Myocyte (in vitro differentiated cells): ENCODE measurements around the gene SLC24A3. TPM values are rescaled to one million over a fixed set of nuclear protein-coding genes. Genes with fewer than 3 reads are reported as not detected.
A peak's percentile ranks its signal among the peaks of the same experiment; 100 is the strongest.

Source experiments
- DNase-seq: peaks from one replicate; pipeline ENCODE4 v3.0.0-alpha.2; 2012; ENCODE audit warnings: low read depth
- total RNA-seq: library from RNA; depleted of rRNA; stranded (reverse); fragments of >200 nt; gene quantifications from 2 replicates; pipeline ENCODE4 v1.2.3, GENCODE V29; 2014

SLC24A3 gene
- total RNA-seq, 1 donor from 2014 or later = 0.03 TPM

DNA sequence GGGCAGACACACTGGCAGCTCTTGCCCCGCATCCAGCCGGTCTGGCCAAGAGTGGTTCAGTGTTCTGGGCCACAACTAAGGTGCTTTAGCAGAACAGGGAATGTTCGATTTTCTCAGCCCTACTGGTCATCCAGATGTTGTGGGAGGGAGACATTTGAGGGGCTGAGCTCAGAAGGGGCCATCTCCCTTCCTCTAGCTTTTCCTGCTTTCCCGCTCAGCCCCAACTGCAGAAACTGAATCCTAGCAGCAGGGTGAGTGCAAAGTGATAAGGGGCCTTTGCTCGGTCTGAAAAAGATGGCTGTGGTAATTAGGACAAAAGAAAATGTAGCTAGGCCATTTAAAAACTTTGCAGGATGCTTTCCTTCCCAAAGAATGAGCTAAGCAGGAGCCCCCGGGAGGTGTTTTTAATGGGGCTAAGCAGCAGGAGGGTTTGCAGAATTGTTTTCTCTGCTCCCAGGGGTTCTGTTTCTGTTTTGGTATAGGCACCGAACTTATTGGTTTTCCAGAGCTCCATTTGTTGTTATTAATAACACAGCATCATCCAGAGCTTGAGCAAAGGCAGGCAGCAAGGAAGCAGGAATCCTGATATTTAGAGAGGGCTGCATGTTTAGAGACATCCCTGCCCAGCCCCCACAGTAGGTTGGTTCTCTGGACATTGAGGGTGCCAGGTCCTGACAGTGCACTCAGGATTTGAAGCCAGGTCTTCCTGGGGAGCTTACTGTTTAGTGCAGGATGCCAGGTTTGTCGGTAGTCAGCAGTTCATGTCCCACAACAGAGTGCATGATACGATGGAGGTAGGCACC lies 210.9 kb downstream of the SLC24A3 start:
- DNase-seq = no peak

DNA sequence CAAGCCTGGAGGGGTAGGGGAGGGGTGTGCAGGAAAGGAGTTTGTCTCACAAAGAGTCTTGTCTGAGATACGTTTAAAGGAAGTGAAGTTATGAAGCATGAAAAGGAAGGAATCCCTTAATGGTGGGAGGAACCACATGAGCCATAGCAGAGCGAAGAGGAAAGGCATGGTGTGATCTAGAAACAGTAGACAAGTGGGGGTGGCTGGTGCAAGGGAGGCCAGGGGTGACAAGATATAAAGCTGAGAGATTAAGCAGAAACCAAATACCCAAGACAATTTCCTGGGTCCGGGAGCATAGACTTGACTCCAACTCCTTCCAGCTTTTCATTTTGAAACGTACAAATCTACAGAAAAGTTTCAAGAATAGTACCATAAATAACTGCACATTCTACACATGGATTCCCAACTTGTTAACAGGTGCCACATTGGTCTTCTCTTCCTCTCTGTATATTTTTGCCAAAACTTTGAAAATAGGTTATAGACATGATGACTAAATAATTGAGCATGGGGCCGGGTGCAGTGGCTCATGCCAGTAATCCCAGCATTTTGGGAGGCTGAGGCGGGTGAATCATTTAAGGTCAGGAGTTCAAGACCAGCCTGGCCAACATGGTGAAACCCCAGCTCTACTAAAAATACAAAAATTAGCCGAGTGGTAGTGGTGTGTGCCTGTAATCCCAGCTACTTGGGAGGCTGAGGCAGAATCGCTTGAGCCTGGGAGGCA lies 211.6 kb downstream of the SLC24A3 start:
- no peak for DNase-seq

DNA sequence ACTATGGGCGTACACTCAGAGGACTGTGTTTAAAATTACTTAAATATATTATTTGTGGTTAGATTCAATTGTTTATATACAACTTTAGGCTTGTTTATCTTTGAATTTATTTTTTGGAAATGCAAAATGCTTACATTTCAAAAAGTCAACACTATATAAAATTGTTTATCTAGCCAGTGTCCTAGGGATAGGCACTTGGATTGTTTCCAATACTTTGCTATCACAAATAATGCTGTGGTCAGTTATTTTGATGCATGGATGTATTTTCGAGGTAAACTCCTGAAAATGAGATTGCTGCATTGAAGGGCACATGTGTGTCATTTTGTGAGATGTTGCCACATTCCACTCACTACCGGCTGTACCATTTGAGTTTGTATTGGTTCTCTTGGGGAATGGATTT lies 213.9 kb downstream of the SLC24A3 start:
- DNase-seq = no peak

DNA sequence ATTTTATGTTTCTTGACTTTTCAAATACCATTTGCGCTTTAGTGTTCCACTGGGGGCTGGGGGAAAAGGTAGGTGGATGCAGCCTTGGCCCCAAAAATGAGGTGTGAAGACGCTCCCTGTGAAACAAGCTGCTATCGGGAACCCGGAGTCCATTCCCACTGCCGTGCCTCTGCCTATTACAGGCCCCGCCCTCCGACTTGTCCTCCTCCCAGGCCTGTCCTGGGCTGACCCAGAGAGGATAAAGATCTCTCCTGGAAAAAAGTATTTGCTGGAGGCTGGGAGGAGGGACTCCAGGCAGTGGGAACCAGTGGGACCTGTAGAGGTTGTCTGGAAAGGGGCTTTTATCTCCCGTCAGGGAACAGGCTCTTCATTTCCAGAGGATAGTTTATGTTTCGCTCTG lies 215.0 kb downstream of the SLC24A3 start:
- no peak for DNase-seq

DNA sequence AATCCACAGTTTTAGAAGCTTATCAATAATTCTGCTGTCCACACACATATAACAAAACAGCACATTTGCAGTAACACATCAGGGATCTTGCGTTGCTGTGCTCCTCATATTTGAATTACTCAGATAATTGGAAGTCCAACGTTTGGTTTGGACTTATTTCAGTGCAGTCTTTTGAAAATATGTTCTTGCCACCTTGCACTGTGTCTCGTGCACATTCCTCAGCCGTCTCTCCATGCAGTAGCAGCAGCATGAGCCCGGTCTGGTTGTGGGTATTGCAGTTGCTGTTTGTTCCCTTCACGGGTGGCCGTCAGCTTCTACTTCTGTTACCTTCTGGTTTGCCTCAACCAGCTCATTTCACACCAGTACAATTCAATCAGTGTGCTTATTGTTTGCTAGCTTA lies 215.5 kb downstream of the SLC24A3 start:
- DNase-seq = peak; percentile 12

DNA sequence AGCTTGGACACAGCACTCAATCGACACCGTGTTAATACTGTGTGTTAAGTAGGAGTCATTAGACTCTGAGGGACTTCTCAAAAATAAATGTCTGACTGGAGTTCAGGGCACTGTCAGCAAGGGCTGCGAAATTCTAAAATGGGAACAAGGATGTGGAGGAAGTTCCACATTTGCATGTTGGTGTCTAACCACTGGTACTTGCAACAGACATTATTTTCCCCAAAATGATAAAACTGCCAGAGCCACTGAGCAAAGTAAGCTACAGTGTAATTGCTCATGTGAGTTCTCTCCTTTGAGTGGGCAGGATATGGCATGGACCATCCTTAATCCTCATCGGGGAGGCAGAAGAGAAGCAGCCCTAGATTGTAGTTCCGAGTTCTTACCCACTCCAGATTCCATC lies 215.9 kb downstream of the SLC24A3 start:
- no peak for DNase-seq

DNA sequence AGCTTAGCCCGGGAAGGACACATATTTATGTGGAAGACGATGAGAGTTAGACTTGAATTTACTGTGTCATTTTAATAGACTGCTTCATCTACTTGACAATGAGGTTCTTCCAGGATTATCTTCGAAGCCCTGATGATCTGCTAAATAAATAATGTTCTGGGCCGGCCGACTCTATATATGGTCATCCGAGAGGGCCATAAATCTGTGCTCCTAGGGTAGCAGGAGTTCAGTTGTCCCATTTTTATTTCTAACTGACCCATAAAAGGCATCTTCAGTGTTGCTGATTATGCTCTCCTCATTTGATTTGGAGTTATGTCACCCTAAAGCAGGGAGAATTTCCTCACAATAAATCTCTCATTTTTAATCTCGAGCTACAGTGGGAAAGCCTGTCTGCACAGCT lies 217.1 kb downstream of the SLC24A3 start:
- no peak for DNase-seq

DNA sequence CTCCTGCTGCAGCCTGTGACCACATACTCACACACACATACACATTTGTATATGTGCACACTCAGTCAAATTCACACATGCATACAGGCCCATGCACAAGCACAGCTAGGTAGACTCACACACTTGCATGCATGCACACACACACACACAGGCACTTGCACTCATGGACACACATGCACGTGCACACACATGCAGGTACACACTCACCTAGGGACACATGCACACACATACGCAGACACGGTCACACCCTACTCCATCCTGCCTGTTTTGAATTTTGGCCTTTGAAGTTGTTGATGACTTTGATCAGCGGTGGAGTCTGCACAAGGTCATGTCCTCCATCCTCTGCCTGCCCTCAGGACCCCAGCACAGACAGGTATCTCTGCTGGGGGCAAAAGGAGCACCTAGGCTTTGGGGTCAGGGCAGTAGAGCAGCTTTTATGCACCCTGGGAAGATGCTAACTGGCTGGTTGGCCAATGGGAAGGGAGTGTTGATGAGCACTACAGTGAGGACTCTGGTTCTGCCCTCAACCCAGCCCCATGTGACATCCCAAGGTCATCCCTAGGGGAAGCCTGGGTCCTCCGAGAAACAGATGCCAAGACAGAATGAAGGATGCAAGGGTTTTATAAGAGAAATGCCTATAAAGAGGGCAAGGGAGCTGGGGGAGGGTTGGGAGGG lies 218.3 kb downstream of the SLC24A3 start:
- DNase-seq = no peak

DNA sequence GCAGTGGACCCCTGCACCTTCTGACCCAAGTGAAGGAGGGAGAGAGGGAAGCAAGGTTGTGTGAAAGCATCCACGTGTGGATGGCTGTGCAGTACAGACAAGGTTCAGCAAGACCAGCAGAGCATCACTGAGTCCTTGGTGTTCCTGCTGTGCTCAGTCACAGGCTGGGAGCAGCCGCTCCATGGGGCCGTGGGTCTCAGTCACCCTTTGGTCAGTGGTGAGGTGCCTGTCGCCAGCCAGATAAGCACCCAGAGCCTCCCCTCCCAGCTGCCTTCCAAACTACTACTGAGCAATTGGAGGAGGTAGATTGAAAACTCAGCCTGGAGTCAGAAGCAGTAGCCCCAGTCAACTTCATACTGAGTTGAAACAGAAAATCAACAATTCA lies 218.9 kb downstream of the SLC24A3 start:
- DNase-seq = no peak

DNA sequence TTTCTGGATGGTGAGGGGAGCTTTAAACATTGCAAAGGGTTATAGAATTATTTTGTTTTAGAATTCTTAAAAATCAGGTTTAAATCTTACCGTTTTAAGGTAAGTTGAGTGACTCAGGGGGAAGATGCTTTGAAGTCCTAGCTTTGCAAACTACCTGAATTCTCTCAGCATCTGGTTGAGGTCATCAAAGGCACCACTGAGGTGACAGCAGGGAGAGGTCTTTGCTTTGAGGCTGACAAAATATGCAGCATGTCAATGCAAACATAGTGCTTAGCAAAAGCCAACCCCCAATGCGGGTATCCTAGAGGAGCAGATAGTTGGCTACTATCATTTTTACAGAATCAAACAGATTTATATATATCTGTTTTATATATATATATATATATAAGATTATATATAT lies 219.5 kb downstream of the SLC24A3 start:
- DNase-seq = no peak

DNA sequence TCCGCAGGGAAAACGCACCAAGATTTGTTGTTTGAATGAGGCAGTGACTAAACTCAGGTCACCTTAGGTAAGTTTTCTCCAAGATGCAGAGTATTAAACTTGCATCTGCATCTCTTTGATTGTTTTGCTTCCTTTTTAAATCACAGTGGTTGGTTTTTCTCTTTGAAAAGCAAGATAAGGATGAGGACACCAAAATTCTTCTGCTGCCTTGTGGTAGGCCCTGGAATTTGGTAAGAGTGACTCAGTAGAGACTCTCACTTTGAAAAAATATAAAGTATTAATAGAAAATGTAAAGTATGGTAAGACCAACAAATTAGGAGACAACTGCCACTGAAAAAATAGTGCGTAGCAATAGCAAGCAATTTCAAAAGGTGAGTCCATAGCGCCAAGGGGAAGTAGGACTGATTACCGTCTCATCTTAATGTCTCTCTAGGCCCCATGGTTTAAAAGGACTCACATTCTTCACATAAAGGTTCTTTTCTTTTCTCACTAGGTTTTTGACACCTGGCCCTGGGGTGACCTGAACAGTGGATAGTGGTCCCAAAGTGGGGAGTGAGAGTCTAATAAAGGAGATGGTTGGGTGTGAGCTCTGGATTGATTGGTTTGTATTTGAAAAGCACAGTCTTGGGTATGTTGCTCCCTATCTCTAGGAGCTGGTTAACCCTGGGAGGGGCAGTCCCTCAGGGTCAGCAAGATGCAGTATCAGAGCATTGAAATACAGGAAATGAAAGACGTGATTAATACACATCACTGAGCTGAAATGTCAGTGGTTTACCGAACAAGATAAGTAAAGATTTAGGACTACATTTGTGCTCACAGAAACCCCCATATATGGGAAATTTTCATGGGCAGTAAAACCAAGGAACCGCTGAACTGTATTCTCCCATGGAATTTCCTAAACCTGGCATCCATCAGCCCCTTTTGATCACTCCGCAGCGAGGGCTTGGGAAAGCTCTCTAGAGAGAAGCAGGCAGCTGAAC lies 221.2 kb downstream of the SLC24A3 start:
- no peak for DNase-seq

DNA sequence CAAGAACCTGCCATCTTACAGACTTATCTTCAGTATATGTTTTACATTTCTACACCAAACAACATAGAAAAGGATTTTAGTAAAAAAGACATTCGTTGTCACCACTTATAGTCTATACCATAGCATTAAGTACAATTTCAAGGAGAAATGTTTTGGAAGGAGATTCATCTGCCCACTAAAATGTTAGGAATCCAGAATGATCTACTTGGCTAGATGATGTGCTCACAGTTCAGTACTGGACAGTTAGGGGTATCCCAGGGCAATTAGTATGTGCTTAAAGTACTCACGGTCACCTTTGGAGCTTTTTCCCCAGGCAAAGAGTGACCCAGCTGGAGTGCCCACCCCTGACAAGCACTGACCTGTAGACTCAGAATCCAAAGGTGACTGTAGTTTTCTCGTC lies 222.9 kb downstream of the SLC24A3 start:
- no peak for DNase-seq

DNA sequence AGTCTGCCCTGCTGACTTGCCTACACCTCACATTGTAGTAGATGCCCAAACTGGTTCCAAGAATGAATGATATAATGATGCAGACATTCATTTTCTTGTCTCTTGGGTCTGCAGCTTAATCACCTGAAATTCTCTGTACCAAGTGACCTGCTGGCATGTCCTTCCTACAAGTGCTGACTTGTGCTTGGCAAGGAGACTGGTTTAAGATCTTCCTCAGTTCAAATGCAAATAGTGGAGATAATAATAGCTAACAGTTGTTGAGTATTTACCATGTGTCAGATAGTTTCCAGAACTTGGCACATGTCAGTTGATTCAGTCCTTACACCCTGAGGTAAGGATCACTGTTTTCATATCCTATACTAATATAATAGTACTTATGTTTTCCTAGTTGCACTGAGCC lies 223.4 kb downstream of the SLC24A3 start:
- no peak for DNase-seq

DNA sequence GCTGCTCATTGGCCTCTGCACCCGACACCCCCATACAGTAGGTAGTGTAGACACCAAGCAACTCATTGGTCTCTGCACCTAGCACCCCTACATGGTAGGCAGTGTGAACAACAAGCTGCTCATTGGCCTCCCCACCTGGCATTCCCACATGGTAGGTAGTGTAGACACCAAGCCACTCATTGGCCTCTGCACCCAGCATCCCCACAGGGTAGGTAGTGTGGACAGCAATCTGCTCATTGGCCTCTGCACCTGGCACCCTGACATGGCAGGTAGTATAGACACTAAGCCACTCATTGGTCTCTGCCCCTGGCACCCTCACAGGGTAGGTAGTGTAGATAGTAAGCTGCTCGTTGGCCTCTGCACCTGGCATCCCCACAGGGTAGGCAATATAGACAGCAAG lies 226.0 kb downstream of the SLC24A3 start:
- DNase-seq = no peak

DNA sequence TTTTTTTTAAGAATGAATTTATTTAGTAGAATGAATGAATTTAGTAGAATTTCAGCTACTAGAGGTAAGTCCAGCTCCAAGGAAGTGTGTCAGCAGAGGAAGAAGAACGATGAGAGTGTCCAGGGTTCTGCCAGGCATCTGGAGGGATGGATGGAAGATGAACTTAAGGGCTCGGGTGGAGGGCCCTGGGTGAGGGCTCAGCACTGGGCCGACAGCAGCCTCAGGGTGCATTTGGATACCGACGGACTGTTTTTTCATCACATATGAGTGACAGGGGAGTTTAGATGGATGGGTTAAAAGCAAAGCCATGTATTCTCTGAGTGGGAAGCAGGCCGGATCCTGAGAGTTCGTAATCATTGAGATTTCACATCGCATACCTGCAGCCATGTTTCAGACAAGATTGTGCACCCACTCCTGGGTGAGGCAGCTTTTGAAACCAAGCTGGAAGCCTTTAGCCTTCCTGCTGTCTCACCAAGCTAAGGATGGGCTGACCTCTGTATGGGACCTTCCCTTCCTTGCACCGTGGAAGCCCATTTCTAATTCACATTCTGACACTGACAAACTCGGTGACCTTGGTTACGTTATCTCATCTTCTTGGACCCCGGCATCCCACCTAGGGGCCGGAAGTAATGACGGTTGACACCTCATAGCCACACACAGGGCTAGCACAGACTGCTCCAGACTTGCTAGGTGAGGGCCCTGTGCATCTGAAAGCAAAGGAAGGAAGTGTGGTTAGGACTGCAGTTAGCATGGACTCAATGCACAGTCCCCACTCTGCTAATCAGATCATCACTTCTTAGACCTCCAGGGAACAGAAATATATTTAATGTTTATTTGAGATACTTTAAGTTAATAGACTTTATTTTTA lies 228.5 kb downstream of the SLC24A3 start:
- no peak for DNase-seq

DNA sequence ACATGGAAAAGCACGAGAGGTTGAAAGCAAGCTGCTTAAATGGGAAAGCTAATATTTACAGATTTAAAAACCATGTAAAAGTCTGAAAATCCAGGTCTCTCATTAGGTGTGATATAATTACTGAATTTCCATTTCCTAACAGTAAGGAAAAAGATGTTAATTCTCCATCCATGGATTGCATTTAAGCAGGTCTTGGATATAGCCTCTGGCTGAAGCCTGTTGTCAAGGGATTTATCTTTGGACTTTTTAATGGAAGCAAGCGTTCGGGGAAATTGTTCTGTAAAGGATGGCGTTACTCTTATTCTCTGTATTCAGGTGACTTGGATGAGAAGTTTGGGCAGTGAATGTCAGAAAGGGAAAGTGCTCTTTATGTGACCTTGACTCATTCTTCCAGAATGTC lies 233.8 kb downstream of the SLC24A3 start:
- DNase-seq = no peak

DNA sequence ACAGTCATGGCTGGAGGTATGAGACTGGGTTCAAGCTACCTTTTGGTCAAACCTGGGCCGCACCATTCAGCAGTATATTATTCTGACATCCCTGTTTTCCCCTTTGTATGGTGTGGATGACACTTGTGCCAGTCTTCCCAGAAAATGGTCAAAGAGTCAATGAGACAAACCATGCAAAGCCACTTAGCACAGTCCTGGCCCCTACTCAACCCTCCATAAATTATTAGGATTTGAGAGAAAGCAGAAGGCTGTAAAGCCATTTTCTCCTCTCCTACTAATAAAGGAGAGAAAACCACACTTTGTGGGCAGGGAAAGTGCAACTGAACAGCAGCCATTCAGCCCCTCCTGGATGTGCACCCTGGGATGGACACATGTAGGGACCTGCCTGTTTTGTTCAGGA lies 236.2 kb downstream of the SLC24A3 start:
- no peak for DNase-seq

DNA sequence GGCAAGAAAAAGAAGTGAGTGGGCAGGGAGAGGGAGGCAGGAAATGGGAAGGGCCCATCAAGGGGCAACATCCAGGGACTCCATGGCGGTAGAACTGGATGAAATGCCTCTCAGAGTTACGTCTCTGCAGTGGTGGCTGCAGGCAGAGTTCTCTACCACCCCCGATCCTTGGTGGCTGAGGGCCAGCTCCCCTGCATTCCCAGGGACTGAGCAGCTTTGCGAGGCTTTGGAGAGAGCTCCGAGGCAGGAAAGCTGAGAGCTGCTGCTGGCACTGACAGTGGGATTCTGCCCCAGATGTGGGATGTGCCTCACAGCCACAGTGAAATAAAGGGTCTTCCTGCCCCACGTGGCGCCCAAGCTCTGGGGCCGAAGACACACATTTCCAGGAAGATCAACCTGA lies 236.6 kb downstream of the SLC24A3 start:
- no peak for DNase-seq

DNA sequence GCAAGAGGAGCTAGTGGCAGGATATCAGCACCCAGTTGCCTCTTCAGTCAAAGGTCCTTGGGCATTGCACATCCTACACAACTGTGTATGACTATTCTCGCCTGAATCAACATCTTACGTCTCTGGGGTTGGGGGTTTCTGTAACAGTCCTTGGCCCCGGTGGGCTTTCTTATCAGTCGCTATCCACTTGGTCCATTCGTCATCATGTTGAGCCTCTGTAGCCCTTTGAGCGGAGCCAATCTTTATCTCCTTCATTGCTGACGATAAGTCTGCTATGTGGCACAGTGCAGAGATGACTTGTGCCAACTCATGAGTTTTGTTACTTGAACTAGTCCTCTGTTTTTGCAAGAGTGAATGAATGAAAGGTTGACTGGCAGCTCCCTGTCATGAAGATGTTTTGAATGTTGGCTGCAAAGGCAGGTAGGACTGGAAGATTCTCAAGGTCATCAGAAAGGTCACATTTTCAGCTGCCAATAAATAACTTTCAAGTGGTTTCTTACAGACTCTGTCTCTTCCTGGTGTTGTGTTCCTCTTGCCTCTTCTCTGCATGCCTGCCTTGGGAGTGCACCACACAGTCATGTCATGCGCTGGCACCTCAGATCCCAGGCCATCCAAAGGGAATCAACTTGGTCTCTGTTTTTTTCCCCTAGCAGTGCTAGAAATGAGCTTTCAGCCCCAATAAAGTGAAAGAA lies 238.9 kb downstream of the SLC24A3 start:
- peak; percentile 51 for DNase-seq

DNA sequence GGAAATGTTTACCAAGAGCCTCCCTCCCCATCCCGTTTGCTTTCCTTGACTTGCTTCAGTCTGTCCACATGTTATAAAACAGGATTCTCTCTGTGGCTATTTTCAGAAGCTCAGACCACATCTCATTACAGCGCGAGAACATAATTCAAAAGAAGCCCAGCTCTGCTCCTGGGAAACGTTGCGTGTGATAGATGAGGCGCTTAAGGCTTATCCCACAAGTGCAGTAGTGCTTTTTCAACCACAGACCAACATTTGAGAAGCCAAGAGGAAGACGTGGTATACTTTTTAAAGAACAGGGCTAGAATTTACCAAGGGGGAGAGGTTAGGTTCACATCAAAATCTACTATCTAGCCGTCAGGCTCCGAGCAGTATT lies 239.5 kb downstream of the SLC24A3 start:
- peak; percentile 83 for DNase-seq
